ENCODE results near the gene DUOX2.
A peak's percentile ranks its signal among the peaks of the same experiment; 100 is the strongest.
"Not testable (repeated sequence)": the region's sequence is repeated elsewhere in the genome, so short reads cannot be mapped to it uniquely, and the experiment has no call there.

DUOX2 gene

GRCh38 chr15:45138814-45139765, 25.1 kb upstream of the DUOX2 start:
- DNase-seq (ENCODE audit: low read depth in 3 of 3): no peak

DNA sequence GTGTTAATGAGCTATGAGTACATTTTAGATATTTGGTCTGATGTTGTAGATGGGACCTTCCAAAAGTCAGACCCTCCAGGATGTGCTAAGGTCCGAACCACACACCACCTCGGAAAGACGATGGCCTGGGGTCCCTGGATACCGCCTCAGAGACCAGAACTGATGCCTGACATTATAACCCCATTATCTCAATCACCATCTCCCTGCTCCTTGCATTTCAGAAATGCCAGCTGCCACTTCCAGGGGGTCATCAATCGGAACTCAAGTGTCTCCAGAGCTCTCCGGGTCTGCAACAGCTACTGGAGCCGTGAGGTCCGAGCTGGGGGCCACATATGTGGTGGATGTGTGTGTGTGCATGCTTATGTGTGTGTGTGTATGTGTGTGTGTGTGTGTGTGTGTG, 23.7 kb upstream of the DUOX2 start:
- DNase-seq (ENCODE audit: low read depth in 3 of 3): no peak

- DNase-seq (ENCODE audit: low read depth in 3 of 3): no peak
Measured at GRCh38 chr15:45136378-45136764, 22.4 kb upstream of the DUOX2 start.

- not testable (repeated sequence) for DNase-seq (ENCODE audit: low read depth in 3 of 3)
Measured at GRCh38 chr15:45135705-45136377, 21.9 kb upstream of the DUOX2 start.

DNA sequence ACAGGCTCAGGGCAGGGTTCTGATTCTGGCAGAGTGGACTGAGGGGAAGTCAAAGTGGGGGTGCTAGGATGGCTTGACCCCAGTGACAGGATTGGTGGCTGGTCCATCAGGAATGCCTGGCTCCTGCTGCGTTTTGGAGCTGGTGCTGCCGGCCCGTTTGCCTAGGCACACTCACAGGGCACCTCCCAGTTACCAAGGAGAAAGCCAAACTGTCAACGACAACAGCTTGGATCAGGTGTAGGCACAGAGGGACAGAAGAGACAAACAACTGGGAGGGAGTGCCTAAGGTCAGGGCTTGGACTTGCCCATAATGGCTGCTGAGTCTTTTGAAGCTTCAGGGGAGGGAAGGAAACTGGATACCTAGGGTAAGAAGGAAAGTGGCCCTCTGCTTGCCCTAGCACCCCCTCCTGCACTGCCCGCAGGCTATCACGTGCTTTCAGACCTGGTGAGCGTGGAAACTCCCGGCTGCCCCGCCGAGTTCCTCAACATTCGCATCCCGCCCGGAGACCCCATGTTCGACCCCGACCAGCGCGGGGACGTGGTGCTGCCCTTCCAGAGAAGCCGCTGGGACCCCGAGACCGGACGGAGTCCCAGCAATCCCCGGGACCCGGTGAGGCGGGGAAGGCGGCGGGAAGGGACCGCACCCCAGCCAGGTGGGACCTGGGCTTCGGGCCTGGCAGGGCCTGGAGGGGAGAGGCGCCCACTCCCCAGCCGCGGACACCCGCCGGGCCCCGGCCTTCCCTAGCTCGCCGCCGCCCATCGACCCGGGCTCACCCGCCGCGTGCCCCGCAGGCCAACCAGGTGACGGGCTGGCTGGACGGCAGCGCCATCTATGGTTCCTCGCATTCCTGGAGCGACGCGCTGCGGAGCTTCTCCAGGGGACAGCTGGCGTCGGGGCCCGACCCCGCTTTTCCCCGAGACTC, 21.0 kb upstream of the DUOX2 start:
- DNase-seq (ENCODE audit: low read depth in 3 of 3): no peak

DNA sequence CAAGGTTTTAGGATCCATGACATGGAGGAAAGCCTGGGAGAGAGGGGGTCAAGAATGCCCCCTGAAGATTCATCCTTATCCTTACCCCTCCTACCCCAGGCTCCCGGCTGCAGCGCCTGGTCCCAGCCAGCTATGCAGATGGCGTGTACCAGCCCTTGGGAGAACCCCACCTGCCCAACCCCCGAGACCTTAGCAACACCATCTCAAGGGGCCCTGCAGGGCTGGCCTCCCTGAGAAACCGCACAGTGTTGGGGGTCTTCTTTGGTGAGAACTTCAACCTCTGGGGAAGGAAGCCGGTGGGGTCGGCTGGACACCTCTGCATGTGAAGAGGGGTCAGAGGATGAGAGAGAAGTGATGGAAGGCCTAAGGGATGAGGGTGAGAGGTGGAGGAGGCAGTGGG, 20.1 kb upstream of the DUOX2 start:
- no peak for DNase-seq (ENCODE audit: low read depth in 3 of 3)

DNA sequence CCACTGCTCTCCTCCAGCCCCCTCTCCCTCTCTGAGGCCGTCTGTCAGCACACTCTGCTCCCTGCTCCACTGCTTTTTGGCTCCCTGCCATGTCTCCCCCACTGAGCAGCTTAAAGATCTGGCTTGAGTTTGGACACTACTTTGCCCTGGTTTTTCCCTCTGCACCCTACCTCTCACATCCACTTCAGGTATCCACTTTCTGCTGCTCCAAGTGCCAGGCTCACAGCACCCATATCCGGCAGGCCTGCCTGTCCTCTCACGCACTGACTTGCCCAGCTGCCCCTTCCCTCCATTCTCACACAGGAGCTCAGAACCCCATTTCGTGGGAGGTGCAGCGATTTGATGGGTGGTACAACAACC, 19.6 kb upstream of the DUOX2 start:
- DNase-seq (ENCODE audit: low read depth in 3 of 3): no peak

GRCh38 chr15:45132844-45133560, 19.0 kb upstream of the DUOX2 start:
- no peak for DNase-seq (ENCODE audit: low read depth in 3 of 3)

DNA sequence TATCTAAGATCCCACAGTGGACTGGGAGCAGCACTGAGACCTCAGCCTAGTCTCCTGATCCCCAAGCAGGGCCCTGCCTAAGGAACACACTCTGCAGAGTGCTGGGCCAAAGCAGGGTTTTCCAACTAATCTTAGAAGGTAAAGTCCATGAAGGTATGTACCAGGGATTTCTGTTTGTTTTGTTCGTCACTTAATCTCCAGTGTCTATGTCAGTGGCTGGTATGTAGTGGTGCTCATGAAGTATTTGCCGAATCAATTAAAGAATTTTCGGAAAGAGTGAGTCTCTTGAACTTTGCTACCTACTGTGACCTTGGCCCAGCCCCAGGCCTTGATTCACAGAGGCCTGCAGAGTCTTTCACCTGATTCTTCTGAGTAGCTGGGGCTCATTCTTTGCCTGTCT, 17.5 kb upstream of the DUOX2 start:
- no peak for DNase-seq (ENCODE audit: low read depth in 3 of 3)

GRCh38 chr15:45130291-45131000, 16.5 kb upstream of the DUOX2 start:
- no peak for DNase-seq (ENCODE audit: low read depth in 3 of 3)

DNA sequence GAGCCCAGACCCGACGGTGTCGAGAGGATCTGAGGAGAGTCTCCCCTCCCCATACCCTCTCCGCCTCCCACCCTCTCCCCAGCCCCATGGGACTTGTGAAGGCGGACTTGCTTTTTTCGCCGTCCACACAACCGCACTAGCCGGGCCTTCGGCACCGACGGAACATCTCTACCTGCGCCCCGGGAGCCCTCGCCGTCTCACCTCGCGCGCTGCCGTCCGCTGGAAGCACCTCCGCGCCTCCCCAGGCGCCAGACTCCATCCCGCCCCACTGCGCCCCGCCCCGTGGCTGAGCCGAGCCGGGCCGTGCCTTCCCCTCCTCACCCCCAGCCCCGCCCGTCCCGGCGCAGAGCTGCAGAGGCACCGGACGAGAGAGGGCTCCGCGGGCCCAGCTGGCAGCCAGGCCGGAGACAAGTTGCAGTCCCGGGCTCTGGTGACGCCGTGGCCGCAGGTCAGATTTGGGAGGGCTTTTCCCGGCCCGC, 15.7 kb upstream of the DUOX2 start, which contains the start of the genes DUOX1 and DUOXA1:
TSS of gene DUOX1 (plus strand) at position 344 of the 479 bp plus-strand sequence. CDS start 1,973 bp downstream, outside the sequence.
TSS of gene DUOXA1 (minus strand) at position 229 of the 479 bp plus-strand sequence. CDS start 6,865 bp downstream, outside the sequence.
- peak in 1 of 3 experiments; percentile 35 for DNase-seq (ENCODE audit: low read depth in 3 of 3)

DNA sequence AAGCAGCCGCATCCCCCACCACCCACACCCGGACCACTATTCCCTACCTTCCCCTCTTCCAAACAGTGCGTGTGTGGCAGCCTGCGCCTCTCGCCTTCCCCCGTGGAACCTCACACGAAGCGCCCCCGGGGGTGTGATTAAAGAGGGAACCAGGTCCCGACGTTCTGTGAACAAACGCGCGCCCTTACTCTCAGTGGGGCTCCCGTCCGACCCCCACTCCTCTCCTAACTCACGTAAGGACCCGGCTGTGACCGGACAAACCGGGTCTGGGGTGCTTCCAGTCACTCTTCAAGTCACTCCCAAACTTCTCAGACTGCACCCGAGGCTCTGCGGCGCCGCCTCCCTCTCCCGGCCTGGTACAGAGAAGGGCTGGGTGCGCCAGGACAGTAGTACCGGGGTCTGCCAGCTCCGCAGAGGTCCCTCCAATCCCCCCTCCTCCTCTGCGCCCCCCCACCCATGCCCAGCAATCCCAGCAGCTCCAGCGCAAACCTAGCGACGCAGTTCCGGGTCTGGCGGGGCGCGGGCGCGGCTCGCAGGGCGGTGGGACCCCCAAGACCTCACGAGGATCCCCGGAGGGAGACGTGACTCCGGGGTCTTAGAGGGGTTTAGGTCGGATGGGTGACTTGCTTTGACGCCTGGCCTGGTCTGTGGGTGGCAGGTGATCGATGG, 15.1 kb upstream of the DUOX2 start:
- DNase-seq (ENCODE audit: low read depth in 3 of 3): no peak

GRCh38 chr15:45126535-45127158, 12.7 kb upstream of the DUOX2 start:
- DNase-seq (ENCODE audit: low read depth in 3 of 3): peak in 1 of 3 experiments; percentile 17

- no peak for DNase-seq (ENCODE audit: low read depth in 3 of 3)
Measured at GRCh38 chr15:45123397-45123796, 9.4 kb upstream of the DUOX2 start.

GRCh38 chr15:45122719-45123118, 8.7 kb upstream of the DUOX2 start:
- DNase-seq (ENCODE audit: low read depth in 3 of 3): no peak

- no peak for DNase-seq (ENCODE audit: low read depth in 3 of 3)
Measured at GRCh38 chr15:45121706-45122417, 7.9 kb upstream of the DUOX2 start.

DNA sequence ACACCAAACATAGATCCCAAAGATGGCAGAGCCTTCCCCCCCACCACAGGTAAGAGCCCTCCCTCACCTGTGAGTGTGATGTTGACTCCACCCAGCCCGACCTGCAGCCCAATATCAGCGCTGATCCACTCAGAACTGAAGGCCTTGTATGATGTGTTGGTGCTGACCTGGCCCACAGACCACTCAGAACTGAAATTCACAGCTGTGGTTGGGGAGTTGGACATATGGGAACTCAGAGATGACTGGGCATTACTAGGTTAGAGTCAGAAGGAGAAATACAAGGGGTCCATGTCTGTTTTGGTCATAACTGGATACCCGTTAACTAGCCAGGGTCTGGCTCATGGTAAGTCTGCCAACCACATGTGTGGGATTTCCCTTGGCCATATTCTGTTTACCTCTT, 7.0 kb upstream of the DUOX2 start:
- DNase-seq (ENCODE audit: low read depth in 3 of 3): no peak
